ENCODE measurements around the gene EFCAB14.

The EFCAB14 gene

DNA sequence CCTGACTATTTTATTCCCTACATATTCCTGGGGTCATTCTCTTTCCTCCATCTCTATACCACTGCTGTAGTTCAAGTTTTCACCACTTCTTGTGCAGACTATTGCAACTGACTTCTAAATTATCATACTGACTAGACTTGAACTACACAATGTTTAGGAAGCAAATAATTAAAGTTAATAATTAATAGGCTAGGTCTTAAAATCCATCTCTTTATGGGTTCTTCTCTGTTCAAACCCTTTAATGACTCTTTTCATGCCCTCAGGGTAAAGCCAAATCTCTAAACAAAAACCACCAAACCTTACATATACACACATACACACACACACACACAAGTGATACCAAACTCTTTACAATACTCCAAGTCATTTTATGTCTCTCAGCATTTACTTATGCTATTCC, 80.0 kb downstream of the EFCAB14 start:
- no peak for TF ChIP-seq TAF1 (IDR thresholded peaks at IDR 0.05; ENCODE audit: borderline replicate concordance, insufficient read depth, low read length)
- TF ChIP-seq SIN3A (IDR thresholded peaks at IDR 0.05; ENCODE audit: borderline replicate concordance, insufficient read depth, low read length), result no peak
- no peak for TF ChIP-seq POLR2AphosphoS5 (IDR thresholded peaks at IDR 0.05; ENCODE audit: low read depth, low read length)
- TF ChIP-seq, protein P1, sequence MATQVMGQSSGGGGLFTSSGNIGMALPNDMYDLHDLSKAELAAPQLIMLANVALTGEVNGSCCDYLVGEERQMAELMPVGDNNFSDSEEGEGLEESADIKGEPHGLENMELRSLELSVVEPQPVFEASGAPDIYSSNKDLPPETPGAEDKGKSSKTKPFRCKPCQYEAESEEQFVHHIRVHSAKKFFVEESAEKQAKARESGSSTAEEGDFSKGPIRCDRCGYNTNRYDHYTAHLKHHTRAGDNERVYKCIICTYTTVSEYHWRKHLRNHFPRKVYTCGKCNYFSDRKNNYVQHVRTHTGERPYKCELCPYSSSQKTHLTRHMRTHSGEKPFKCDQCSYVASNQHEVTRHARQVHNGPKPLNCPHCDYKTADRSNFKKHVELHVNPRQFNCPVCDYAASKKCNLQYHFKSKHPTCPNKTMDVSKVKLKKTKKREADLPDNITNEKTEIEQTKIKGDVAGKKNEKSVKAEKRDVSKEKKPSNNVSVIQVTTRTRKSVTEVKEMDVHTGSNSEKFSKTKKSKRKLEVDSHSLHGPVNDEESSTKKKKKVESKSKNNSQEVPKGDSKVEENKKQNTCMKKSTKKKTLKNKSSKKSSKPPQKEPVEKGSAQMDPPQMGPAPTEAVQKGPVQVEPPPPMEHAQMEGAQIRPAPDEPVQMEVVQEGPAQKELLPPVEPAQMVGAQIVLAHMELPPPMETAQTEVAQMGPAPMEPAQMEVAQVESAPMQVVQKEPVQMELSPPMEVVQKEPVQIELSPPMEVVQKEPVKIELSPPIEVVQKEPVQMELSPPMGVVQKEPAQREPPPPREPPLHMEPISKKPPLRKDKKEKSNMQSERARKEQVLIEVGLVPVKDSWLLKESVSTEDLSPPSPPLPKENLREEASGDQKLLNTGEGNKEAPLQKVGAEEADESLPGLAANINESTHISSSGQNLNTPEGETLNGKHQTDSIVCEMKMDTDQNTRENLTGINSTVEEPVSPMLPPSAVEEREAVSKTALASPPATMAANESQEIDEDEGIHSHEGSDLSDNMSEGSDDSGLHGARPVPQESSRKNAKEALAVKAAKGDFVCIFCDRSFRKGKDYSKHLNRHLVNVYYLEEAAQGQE (IDR thresholded peaks at IDR 0.05; ENCODE audit: insufficient read depth in 1 of 2, low read depth in 2 of 2, low read length in 2 of 2), result no peak
- TF ChIP-seq FOXP2 (optimal IDR thresholded peaks at IDR 0.05; ENCODE audit: borderline replicate concordance, extremely low read depth, extremely low read length, insufficient read depth), result no peak

DNA sequence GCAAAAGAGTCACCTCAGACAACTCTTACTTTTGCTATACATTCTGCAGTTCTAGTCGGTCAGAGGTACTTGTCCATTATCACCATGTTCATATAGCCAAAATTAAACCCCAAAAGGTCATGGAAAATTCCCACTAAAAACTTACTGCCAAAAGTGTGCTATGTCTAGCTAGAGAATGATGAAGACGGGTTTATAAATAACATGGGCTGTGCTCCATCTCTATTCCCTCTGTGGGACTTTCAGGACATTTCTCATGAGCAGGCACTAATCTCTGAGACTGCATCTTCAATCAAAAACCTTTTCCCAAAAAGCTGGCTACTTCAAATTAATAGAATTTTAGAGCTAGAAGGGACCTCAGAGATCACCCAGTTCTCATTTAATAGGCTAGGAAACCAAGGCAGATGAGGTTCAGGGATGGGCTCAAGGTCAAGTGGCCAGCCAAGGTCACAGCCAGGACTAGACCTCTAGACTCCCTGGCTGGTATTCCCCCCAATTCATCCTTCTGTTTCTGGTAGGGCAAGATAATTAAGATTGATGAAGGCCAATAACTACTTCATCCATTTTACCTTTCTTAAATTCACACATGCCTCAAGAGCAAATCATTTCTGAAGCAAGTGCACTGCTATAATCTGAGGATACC, 81.3 kb downstream of the EFCAB14 start:
- TF ChIP-seq SIN3A (IDR thresholded peaks at IDR 0.05; ENCODE audit: borderline replicate concordance, insufficient read depth, low read length) (no peak), FOXP2 (optimal IDR thresholded peaks at IDR 0.05; ENCODE audit: borderline replicate concordance, extremely low read depth, extremely low read length, insufficient read depth) (no peak), TAF1 (IDR thresholded peaks at IDR 0.05; ENCODE audit: borderline replicate concordance, insufficient read depth, low read length) (no peak), POLR2AphosphoS5 (IDR thresholded peaks at IDR 0.05; ENCODE audit: low read depth, low read length) (no peak)
- TF ChIP-seq, protein P1 (IDR thresholded peaks at IDR 0.05; ENCODE audit: insufficient read depth in 1 of 2, low read depth in 2 of 2, low read length in 2 of 2), result no peak

- no peak for TF ChIP-seq POLR2AphosphoS5 (IDR thresholded peaks at IDR 0.05; ENCODE audit: low read depth, low read length)
- TF ChIP-seq FOXP2 (optimal IDR thresholded peaks at IDR 0.05; ENCODE audit: borderline replicate concordance, extremely low read depth, extremely low read length, insufficient read depth), result no peak
- no peak for TF ChIP-seq TAF1 (IDR thresholded peaks at IDR 0.05; ENCODE audit: borderline replicate concordance, insufficient read depth, low read length)
- TF ChIP-seq SIN3A (IDR thresholded peaks at IDR 0.05; ENCODE audit: borderline replicate concordance, insufficient read depth, low read length), result no peak
- TF ChIP-seq, protein P1 (IDR thresholded peaks at IDR 0.05; ENCODE audit: insufficient read depth in 1 of 2, low read depth in 2 of 2, low read length in 2 of 2), result no peak
These were observed 83.7 kb downstream of the EFCAB14 start for GRCh38 chr1:46635205-46635604.

GRCh38 chr1:46630719-46631118, 88.2 kb downstream of the EFCAB14 start:
- TF ChIP-seq SIN3A (IDR thresholded peaks at IDR 0.05; ENCODE audit: borderline replicate concordance, insufficient read depth, low read length) (no peak), FOXP2 (optimal IDR thresholded peaks at IDR 0.05; ENCODE audit: borderline replicate concordance, extremely low read depth, extremely low read length, insufficient read depth) (no peak), TAF1 (IDR thresholded peaks at IDR 0.05; ENCODE audit: borderline replicate concordance, insufficient read depth, low read length) (no peak), POLR2AphosphoS5 (IDR thresholded peaks at IDR 0.05; ENCODE audit: low read depth, low read length) (no peak)
- TF ChIP-seq, protein P1 (IDR thresholded peaks at IDR 0.05; ENCODE audit: insufficient read depth in 1 of 2, low read depth in 2 of 2, low read length in 2 of 2), result no peak

Measured in PFSK-1 (cell line).